T47D (cell line): ENCODE measurements around the gene APOC1.
"Not testable (repeated sequence)": the region's sequence is repeated elsewhere in the genome, so short reads cannot be mapped to it uniquely, and the experiment has no call there.

Experiments
- DNase-seq, 2 experiments: peaks; one replicate each; pipeline versions ENCODE4 v3.0.0 to v3.0.0-alpha.2; 2011 to 2012; ENCODE audit warnings: low read depth in 1 of 2, low spot score in 1 of 2
- JUND ChIP-seq: IDR thresholded peaks from 2 replicates; pipeline ENCODE4 v1.6.1; 2012; ENCODE audit warnings: low read depth
- in situ Hi-C: cut with HindIII; loops from 2 replicates; pipeline ENCODE4 v1.10.0; 2016; ENCODE audit warnings: low sequenced_read_pairs, low pct_unique_long_range_greater_than_20kb

Gene APOC1

DNA sequence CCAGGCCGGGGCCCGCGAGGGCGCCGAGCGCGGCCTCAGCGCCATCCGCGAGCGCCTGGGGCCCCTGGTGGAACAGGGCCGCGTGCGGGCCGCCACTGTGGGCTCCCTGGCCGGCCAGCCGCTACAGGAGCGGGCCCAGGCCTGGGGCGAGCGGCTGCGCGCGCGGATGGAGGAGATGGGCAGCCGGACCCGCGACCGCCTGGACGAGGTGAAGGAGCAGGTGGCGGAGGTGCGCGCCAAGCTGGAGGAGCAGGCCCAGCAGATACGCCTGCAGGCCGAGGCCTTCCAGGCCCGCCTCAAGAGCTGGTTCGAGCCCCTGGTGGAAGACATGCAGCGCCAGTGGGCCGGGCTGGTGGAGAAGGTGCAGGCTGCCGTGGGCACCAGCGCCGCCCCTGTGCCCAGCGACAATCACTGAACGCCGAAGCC lies 5.6 kb upstream of the APOC1 start:
- in situ Hi-C loops = no loop called here
- DNase-seq = no peak
- TF ChIP-seq JUND = no peak

DNA sequence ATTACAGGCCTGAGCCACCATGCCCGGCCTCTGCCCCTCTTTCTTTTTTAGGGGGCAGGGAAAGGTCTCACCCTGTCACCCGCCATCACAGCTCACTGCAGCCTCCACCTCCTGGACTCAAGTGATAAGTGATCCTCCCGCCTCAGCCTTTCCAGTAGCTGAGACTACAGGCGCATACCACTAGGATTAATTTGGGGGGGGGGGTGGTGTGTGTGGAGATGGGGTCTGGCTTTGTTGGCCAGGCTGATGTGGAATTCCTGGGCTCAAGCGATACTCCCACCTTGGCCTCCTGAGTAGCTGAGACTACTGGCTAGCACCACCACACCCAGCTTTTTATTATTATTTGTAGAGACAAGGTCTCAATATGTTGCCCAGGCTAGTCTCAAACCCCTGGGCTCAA lies 4.6 kb upstream of the APOC1 start:
- in situ Hi-C loops = no loop called here
- TF ChIP-seq JUND = no peak
- DNase-seq = no peak

DNA sequence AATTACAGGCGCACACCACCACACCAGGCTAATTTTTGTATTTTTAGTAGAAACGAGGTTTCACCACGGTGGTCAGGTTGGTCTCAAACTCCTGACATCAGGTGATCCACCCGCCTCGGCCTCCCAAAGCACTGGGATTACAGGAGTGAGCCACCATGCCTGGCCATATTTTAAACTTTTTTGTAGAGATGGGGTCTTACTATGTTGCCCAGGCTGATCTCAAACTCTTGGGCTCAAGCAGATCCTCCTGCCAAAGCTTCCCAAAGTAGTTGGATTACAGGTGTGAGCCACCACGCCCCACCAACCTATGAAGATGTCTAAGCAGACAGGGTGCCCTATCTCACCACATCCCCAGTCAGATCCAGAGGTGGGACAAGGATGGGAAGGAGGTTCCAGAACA lies 2.5 kb upstream of the APOC1 start:
- in situ Hi-C loops = not testable (repeated sequence)

DNA sequence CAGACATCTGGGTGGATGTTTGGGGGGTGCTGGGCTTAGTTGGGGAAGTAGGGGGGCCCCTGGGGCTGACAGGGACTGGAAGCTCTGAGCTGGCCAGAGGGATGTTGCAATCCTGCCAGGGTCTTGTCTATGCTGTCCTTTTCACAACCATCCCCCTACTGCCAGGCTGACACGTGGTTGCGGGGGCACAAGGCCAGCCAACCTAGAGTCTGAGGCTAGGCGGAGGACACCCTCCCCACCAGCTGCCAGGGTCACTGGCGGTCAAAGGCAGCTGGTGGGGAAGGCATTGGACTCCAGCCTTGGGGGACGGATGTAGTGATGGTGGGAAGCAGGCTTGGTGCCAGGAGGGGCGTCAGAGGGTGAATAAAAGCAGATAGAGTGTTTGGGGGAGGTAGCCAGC lies 1.6 kb upstream of the APOC1 start:
- no peak for TF ChIP-seq JUND
- no peak for DNase-seq
- in situ Hi-C loops = no loop called here

More for the DNA sequence above, 2.5 kb upstream of the APOC1 start:
- not testable (repeated sequence) for DNase-seq

DNA sequence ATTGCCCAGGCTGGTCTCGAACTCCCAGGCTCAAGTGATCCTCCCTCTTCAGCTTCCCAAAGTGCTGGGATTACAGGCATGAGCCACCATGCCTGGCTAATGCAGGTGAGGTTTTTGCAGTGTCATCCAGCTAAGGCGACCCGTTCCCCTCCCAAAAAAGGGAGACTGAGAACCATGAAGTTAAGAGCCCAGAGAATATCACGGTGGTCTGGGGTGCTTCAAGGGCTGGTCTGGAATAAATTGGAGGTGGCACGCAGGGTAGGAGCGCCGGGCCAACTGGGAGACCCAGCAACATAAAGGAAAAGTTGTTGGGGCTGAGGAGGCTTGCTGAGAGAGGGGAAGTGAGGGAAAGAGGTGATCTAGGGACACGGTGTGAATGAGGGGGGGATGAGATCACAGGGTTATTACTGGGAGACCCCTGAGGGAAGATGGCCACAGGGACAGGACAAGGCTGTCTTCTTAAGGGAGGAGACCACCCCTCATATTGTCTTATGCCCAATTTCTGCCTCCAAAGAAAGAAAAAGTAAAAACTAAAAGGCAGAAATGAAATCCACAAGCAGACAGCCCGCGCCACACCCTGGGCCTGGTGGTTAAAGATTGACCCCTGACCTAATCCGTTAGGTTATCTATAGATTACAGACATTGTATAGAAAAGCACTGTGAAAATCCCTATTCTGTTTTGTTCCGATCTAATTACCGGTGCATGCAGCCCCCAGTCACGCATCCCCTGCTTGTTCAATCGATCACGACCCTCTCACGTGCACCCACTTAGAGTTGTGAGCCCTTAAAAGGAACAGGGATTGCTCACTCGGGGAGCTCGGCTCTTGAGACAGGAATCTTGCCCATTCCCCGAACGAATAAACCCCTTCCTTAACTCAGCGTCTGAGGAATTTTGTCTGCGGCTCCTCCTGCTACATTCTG lies 636 bp upstream of the APOC1 start:
- in situ Hi-C loops, DNase-seq: not testable (repeated sequence)

DNA sequence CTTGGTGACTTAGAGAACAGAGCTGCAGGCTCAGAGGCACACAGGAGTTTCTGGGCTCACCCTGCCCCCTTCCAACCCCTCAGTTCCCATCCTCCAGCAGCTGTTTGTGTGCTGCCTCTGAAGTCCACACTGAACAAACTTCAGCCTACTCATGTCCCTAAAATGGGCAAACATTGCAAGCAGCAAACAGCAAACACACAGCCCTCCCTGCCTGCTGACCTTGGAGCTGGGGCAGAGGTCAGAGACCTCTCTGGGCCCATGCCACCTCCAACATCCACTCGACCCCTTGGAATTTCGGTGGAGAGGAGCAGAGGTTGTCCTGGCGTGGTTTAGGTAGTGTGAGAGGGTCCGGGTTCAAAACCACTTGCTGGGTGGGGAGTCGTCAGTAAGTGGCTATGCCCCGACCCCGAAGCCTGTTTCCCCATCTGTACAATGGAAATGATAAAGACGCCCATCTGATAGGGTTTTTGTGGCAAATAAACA lies 9.9 kb downstream of the APOC1 start:
- no peak for DNase-seq
- no peak for TF ChIP-seq JUND

DNA sequence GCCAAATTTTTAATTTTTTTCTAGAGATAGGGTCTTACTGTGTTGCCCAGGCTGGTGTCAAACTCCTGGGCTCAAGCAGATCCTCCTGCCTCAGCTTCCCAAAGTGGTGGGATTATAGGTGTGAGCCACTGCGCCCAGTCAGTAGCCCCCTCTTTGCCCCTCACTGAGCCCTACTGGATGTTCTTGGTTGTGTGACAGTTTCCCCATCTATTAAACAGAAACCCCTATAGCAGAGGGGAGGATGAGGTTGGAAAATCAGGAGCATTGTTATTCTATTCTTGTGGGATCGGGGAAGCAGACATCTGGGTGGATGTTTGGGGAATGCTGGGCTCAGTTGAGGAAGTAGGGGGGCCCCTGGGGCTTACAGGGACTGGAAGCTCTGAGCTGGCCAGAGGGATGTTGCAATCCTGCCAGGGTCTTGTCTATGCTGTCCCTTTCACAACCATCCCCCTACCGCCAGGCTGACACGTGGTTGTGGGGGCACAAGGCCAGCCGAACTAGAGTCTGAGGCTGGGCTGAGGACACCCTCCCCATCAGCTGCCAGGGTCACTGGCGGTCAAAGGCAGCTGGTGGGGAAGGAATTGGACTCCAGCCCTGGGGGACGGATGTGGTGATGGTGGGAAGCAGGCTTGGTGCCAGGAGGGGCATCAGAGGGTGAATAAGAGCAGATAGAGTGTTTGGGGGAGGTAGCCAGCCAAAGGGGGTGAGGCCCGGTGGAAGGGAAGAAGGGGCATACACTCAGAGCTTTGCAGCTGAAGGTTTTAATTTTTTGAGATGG lies 10.9 kb downstream of the APOC1 start:
- in situ Hi-C loops = no loop called here
- DNase-seq = no peak
- no peak for TF ChIP-seq JUND

More for the DNA sequence above, 9.9 kb downstream of the APOC1 start:
- in situ Hi-C loops = no loop called here

DNA sequence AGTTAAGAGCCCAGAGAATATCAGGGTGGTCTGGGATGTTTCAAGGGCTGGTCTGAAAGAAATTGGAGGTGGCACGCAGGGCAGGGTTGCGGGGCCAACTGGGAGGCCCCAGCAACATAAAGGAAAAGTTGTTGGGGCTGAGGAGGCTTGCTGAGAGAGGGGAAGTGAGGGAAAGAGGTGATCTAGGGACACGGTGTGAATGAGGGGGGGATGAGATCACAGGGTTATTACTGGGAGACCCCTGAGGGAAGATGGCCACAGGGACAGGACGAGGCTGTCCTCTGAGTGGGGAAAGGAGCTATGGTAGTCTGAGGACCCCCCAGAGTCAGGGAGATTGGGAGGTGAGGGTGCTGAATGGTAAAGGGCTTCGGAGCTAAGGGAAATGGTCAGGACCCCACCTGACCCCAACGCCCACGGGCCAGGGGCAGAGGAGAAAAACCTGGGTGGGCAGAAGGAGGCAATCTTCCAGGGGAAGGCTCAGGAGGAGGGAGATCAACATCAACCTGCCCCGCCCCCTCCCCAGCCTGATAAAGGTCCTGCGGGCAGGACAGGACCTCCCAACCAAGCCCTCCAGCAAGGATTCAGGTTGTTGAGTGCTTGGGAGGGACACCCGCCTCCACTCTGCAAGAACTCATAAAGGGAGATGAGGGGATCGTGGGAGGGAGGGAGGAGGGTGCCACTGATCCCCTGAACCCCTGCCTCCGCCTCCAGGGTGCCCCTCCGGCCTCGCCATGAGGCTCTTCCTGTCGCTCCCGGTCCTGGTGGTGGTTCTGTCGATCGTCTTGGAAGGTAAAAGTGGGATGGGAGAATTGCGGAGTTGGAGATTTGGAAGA lies 12.1 kb downstream of the APOC1 start:
- in situ Hi-C loops, DNase-seq: not testable (repeated sequence)

DNA sequence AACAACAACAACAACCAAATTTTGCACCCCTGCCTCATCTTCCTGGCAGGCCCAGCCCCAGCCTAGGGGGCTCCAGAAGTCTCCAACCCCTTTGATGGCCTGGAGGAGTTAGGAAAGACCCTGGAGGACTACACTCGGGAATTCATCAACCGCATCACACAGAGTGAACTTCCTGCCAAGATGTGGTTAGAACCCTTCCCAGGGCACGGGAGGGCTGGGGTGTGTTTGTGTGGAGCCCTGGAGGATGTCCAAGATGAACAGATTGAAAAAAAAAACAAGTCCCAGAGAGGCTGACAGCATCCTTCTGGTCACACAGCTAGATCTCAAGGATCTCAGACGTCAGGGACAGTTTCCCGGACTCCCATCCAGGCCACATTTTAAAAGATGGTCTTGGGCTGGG lies 13.3 kb downstream of the APOC1 start:
- no peak for TF ChIP-seq JUND
- no peak for DNase-seq
- in situ Hi-C loops = no loop called here

DNA sequence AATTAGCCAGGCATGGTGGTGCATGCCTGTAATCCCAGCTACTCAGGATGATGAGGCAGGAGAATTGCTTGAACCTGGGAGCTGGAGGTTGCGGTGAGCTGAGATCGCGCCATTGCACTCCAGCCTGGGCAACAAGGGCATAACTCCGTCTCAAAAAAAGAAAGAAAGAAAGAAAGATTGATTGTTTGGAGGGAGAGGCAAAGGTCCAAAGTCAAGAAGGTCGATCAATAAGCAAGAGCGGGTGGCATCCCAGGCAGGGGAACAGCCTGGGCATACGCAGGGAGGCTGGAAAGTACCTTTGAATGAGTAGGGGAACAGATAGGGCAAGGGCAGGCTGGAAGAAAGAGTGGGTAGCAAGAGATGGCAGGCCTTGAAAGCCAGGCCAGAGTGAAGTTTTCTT lies 15.7 kb downstream of the APOC1 start:
- DNase-seq = no peak
- in situ Hi-C loops = no loop called here
- TF ChIP-seq JUND = no peak

DNA sequence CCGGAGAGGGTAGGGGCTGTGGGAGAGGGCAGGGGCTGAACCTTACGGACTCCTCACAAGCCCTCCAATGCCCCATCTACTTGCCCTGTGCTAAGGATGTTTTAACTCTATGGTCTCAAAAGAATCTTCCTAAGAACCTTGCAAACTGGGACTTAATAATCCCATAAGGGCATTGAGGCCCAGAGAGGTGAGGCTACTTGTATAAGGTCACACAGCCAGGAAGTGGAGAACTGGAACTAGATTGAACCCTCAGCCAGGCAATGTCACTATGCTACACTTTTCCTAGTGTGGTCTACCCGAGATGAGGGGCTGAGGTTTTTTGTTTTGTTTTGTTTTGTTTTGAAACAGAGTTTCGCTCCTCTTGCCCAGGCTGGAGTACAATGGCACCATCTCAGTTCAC lies 17.1 kb downstream of the APOC1 start:
- DNase-seq = no peak
- no peak for TF ChIP-seq JUND
- in situ Hi-C loops = no loop called here

DNA sequence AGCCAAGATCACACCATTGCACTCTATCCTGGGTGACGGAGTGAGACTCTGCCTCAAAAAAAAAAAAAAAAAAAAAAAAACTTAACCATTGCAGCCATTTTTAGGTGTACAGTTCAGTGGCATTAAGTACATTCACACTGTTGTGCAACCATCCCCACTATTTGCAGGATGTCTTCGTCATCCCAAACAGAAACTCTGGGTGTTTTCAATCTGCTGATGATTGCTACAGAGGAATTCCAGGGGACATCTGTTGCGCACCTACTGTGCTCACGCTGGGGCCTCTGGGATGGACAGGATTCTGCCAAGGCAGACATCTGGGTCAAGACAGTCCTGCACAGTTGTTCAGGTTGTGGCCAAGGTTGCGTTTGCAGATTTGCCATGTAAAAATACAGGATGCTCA lies 25.3 kb downstream of the APOC1 start:
- no peak for DNase-seq
- in situ Hi-C loops = no loop called here
- no peak for TF ChIP-seq JUND

DNA sequence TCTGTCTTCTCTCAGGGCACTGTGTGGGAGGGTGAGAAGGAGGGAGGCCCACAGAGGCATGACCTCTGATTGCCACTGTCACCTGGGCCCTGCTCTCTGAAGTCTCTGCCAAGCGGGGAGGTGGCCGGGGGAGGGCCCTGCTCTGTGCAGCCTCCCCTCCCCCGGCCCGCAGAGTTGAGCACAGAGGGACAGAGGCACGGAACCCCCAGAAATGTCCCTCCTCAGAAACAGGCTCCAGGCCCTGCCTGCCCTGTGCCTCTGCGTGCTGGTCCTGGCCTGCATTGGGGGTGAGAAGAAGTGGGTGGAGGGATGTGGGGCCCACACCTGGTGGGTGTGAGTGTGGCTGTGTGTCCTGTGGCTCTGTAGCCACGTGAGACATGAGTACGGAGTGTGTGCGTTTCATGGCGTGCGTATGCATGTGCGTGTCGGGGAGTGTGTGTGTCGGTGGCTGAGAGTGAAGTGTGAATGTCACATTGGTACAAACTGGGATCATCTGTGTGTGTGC lies 27.7 kb downstream of the APOC1 start, which contains the start of gene APOC4:
TSS of gene APOC4 (plus strand) at position 171 of the 505 bp plus-strand sequence. CDS start at position 212, 41 bp downstream.
- in situ Hi-C loops = no loop called here
- no peak for TF ChIP-seq JUND
- DNase-seq = no peak
